ENCODE results near the gene FPR2.
"Not testable (repeated sequence)": the region's sequence is repeated elsewhere in the genome, so short reads cannot be mapped to it uniquely, and the experiment has no call there.

Gene FPR2

GRCh38 chr19:51740356-51740755 lies 20.6 kb upstream of the FPR2 start:
- DNase-seq (ENCODE audit: low read depth): no peak

DNA sequence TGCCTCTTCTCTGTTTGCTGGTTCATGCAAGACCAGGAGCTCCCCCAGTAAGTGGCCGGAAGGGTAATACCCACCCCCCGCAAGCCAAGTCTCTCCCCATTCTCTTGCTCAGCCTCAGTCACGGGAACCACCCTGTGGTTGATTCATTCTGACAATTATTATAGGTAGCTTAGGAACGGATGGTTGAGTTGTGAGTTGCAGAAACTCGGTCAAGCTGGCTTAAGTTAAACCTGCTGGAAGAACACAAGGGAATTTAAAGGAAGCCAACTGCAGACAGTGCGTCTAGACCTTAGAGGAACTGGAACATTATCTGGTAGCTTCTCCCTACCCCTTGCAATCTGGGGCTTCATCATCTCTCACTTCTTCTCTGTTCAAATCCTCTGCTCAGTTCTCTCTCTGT lies 18.2 kb upstream of the FPR2 start:
- DNase-seq (ENCODE audit: low read depth): peak; percentile 51

GRCh38 chr19:51743405-51743804 lies 17.6 kb upstream of the FPR2 start:
- DNase-seq (ENCODE audit: low read depth): no peak

DNA sequence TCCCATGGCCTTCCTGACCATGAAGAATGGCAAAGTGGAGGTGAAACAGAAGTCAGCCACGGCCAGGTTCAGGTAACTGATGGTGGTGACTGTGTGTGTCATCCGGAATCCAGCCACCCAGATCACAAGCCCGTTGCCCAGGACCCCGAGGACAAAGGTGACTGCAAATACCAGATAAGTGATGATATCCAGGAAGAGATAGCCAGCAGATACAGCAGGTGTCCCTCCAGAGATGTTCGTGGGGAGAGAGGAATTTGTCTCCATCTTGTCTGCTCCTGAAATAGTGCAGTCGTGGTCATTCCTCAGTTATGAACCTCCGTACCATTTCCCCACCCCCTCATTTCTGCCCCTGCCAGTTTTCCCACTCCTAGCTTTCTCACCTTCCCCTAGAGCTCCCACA lies 14.2 kb upstream of the FPR2 start:
- DNase-seq (ENCODE audit: low read depth): no peak

- no peak for DNase-seq (ENCODE audit: low read depth)
Observed at GRCh38 chr19:51749979-51750378, 11.0 kb upstream of the FPR2 start.

GRCh38 chr19:51750400-51751094 lies 10.4 kb upstream of the FPR2 start:
- DNase-seq (ENCODE audit: low read depth): peak; percentile 43

DNA sequence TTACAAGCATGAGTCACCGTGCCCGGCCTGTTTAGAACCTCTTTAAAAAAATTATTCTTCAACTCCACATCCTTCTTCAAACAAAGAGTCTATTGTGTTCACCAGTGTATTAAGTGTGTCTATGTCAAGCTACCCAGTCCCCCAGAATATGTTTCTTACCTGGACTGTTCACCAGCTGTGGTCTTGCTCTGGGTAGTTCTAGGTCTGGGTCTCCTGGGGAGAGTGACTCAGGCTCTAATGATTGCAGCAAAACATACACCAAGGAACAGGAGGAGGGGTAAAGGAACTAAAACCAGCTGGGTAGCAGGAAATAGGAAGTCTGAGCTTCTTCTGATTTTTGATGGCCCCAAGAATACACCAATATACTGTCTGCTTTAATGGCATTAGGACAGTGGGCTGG lies 9.3 kb upstream of the FPR2 start, which contains the start of gene FPR1:
Gene FPR1, minus strand, starts transcription at position 224 of the 400 bp plus-strand sequence. CDS start 4,884 bp downstream, outside the sequence.
- peak; percentile 40 for DNase-seq (ENCODE audit: low read depth)

- DNase-seq (ENCODE audit: low read depth): no peak
Observed at GRCh38 chr19:51754109-51754508, 6.9 kb upstream of the FPR2 start.

DNA sequence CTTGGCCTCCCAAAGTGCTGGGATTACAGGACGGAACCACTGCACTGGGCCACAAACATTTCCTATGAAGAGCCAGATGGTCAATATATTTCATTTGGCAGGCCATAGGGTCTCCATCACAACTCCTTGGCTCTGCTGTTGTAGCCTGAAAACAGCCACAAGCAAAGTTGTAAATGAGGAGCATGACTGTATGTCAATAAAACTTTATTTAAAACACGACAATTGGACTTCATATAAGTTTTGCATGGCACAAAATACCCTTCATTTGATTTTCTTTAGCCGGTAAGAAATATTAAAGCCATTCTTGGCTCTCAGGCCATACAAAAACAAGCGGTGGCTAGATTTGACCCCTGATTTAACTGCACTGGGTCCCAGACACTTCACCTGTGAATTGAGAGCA lies 6.2 kb upstream of the FPR2 start:
- no peak for DNase-seq (ENCODE audit: low read depth)

GRCh38 chr19:51755571-51755970 lies 5.4 kb upstream of the FPR2 start:
- DNase-seq (ENCODE audit: low read depth): no peak

DNA sequence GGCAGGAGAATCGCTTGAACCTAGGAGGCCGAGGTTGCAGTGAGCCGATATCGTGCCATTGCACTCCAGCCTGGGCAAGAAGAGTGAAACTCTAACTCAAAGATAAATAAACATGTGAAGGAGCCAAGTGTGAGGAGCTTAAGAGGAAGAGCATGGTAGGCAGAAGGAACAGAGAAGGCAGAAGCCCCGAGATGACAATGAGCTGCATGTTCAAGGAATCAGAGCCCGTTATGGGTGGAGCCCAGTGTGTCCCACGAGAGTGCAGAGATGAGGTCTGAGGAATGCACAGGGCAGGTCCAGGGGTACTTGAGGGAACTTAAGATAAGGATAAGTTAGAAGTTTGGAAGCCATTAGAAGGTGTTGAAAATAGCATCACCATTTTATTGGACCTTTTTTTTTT lies 716 bp downstream of the FPR2 start:
- no peak for DNase-seq (ENCODE audit: low read depth)

DNA sequence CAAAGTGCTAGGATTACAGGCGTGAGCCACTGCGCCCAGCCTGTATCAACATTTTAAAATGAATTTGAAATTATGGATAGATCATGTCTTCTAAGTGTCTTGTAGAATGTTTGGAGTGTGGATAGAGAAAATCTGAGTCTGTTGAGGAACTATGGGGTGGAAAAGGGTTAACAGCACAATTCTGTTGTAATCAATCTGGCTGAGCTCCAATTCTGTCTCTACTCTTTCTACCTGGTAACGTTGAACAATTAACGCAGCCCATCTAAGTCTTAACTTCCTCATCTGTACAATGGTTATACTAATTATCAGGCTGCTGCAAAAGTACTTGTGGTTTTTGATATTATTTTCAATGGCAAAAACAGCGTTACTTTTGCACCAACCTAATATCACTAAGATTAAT lies 4.1 kb downstream of the FPR2 start:
- DNase-seq (ENCODE audit: low read depth): no peak

DNA sequence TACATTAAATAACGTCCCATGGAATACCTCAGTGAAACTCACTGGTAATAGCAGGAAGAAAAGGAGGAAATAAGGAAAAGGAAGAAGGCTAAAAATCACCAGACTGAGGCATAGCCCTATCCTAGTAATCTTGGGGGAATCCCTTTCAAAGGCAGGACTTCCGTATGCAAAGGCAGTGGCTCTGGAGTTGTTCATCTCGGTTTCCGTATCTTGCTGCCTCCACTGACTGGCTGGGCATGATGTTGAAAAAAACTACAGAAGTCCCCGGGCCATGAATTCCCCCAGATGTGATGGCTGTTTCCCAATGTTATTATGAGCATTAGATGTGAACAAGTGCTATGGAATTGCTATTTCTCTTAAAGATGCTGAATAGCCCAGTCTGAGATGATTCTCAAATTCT lies 5.5 kb downstream of the FPR2 start:
- no peak for DNase-seq (ENCODE audit: low read depth)

DNA sequence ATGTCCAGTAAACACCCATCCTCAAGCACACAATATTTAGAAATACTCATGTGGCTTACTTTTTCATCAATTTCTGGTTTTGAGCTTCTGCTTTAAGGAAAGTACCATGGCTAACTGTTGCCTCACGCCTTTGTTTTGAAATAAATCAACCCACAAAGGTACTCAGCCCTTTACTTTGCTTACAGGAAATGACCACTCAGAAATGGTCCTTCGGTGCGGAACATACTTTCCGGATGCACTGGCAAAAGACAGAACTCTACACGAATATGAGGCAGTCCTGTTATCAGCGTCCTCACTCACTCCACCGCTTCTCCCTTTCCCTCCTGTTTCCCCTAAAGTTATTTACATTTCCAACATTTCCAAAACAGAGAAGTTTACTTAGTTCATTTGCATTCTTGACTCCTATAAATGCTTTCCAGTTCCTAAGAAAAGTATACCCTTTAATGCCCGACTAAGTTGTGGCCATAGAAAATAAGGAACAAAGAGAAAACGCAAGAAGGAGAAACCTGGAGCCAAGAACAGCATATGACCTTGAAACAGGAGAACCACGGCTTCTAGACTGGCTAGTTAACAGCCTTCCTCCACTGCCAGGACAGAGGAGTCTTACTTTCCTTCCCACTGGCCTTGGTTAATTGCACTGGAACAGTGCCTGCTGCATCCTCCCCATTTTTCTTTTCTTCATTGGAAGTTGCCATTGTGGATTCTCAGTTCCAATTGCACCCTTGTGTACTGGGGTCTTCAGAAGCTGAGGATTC lies 10.6 kb downstream of the FPR2 start:
- DNase-seq (ENCODE audit: low read depth): no peak

DNA sequence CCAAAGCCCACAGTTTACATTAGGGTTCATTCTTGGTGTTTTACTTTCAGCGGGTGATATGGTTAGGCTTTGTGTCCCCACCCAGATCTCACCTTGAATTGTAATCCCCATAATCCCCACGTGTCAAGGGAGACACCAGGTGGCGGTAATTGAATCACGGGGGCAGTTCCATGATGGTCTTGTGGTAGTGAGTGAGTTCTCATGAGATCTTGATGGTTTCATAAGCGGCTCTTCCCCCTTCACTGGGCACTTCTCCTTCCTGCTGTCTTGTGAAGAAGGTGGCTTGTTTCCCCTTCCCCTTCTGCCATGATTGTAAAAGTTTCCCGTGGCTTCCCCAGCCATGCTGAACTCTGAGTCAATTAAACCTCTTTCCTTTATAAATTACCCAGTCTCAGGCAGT lies 12.0 kb downstream of the FPR2 start:
- DNase-seq (ENCODE audit: low read depth): no peak

DNA sequence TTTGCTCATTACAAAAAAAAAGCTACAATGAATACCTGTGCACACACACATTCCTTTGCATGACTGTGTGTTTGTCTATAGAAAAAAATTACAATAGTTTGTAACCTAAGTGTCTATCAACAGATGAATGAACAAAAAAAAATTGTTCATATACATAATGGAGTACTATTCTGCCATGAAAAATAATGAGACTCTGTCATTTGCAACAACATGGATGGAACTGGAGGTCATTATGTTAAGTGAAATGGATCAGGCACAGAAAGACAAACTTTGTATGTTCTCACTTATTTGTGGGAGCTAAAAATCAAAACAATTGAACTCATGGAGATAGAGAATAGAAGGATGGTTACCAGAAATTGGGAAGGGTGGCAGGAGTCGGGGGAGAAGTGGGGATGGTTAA lies 15.6 kb downstream of the FPR2 start:
- DNase-seq (ENCODE audit: low read depth): not testable (repeated sequence)

DNA sequence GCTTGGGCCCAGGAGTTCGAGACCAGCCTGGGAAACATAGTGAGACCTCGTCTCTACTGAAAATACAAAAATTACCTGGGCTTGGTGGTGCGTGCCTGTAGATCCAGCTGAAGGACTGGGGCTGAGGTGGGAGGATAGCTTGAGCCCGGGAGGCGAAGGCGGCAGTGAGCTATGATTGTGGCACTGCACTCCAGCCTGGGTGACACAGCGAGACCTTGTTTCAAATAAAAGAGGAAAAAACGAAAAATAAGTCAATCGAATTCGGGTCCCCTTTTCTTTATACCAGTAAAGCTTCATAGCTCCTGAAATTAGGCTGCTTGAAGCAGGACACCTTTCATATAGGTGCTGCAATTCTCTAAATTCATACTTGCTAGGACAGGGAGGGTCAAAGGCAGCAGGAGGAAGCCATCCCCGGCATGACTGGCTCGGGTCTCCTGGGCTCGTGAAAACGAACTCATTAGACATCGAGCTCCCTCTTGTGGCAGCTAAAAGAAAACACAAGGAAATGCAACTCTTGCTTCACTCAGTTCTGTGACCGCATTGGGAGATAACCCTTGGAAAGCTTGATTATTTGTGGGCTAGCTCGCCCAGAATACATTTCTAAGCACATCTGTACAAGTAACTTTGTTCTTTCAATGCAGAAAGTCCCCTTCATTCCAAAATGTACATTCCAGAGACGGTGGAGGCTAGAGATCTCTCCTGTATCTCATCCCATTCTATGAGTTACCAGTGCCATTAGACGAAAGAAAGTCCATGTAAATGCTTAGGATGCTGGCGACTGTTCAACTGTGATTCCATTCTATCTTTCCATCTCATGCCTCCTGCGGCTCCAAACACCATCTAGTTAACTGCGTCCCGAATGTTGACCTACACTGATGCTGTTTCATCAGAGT lies 16.8 kb downstream of the FPR2 start:
- peak; percentile 78 for DNase-seq (ENCODE audit: low read depth)

- no peak for DNase-seq (ENCODE audit: low read depth)
Observed at GRCh38 chr19:51779181-51779580, 18.2 kb downstream of the FPR2 start.

GRCh38 chr19:51779703-51780102 lies 18.7 kb downstream of the FPR2 start:
- no peak for DNase-seq (ENCODE audit: low read depth)

- DNase-seq (ENCODE audit: low read depth): no peak
Observed at GRCh38 chr19:51780270-51780669, 19.3 kb downstream of the FPR2 start.

GRCh38 chr19:51781999-51782398 lies 21.0 kb downstream of the FPR2 start:
- no peak for DNase-seq (ENCODE audit: low read depth)

- DNase-seq (ENCODE audit: low read depth): no peak
Observed at GRCh38 chr19:51783372-51783771, 22.4 kb downstream of the FPR2 start.
